ENCODE data around the gene CYFIP1. TPM values are rescaled to one million over a fixed set of nuclear protein-coding genes. Genes with fewer than 3 reads are reported as not detected.
A peak's percentile ranks its signal among the peaks of the same experiment; 100 is the strongest.
"Not testable (repeated sequence)": the region's sequence is repeated elsewhere in the genome, so short reads cannot be mapped to it uniquely, and the experiment has no call there.

The CYFIP1 gene
- 1 to 10 TPM; 3.4 to 5.6 (median 3.7) TPM for polyA plus RNA-seq

- peak in 1 of 3 donors; percentile 2 for DNase-seq
- Mint-ChIP-seq H3K27ac (peak within 1 kb of the TSS in 1 of 6 donors; percentile 1), H3K27me3 (ENCODE audit: low read depth in 3 of 3) (peaks cover 9 to 24% (median 10%) of the 10 kb centered on the region in 3 donors), H3K36me3 (no peaks in the 10 kb centered on the region), H3K4me3 (peak within 1 kb of the TSS; percentile 85 to 95 (median 85)), H3K4me1 (peaks cover 15 to 17% of the 10 kb centered on the region in 2 donors), H3K9me3 (peaks cover 0 to 3% (median 0%) of the 10 kb centered on the region in 6 donors)
These were observed at the start of gene CYFIP1 for GRCh38 chr15:22980189-22981050. TSS of gene CYFIP1 (minus strand) at chr15:22980368. CDS start at chr15:22947285, 33,083 bp downstream.

- Mint-ChIP-seq H3K4me1 (no peaks in the 10 kb centered on the region), H3K27ac (no peak overlapping the region), H3K36me3 (peaks cover 10 to 48% (median 19%) of the 10 kb centered on the region in 3 donors), H3K27me3 (ENCODE audit: low read depth in 3 of 3) (no peaks in the 10 kb centered on the region), H3K9me3 (no peaks in the 10 kb centered on the region), H3K4me3 (no peak overlapping the region)
- no peak for DNase-seq
These were observed 46.0 kb upstream of the CYFIP1 start for GRCh38 chr15:23026218-23026617.

DNA sequence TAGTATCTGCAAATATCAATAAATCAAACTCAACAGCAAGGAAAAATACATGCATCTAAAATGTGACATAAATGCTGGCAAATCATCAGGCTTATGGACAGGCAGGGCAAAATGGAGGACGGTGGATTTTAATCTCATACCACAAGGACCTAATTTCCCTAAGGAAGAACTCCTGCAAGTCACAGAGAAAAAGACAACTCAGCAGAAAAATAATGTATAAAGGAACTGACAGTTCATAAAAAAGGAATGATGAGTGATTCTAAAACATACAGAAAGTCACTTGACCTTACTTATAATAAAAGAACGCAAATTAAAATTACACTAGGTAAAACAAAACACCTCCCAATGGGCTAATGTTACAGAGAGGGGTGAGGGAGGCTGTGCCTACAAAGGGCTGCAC is 42.0 kb upstream of the CYFIP1 start:
- H3K27ac Mint-ChIP-seq = no peak overlapping the region
- no peaks in the 10 kb centered on the region for H3K4me1 Mint-ChIP-seq
- no peak overlapping the region for H3K4me3 Mint-ChIP-seq
- peaks cover 10 to 46% (median 17%) of the 10 kb centered on the region in 3 donors for H3K36me3 Mint-ChIP-seq
- no peaks in the 10 kb centered on the region for H3K27me3 Mint-ChIP-seq (ENCODE audit: low read depth in 3 of 3)
- H3K9me3 Mint-ChIP-seq = no peaks in the 10 kb centered on the region
- no peak for DNase-seq

GRCh38 chr15:23014394-23015000 is 34.3 kb upstream of the CYFIP1 start:
- Mint-ChIP-seq H3K9me3 (no peaks in the 10 kb centered on the region), H3K4me3 (no peak overlapping the region), H3K36me3 (peaks cover 17 to 36% (median 24%) of the 10 kb centered on the region in 3 donors), H3K27me3 (ENCODE audit: low read depth in 3 of 3) (peaks cover 0 to 3% (median 0%) of the 10 kb centered on the region in 3 donors), H3K4me1 (peaks cover 0 to 6% of the 10 kb centered on the region in 2 donors), H3K27ac (no peak overlapping the region)
- no peak for DNase-seq

DNA sequence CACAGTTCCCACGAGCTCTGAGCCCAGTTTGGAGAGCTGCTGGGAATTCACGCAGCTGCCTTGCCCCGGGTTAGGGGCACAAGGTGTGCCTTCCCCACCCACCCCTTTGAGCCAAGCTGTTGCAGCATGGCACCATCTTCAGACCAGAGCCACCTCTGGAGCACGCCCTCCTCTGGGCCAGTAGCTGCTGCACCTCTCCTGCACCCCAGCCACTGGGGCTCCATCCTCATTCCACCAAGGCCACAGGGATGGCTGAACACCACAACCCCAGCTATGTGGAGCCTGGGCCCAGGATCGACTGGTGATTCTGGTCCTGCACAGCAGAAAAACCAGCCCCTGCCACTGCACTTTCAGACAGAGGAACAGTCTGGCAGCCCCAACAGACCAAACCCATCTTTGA is 33.5 kb upstream of the CYFIP1 start:
- H3K27me3 Mint-ChIP-seq (ENCODE audit: low read depth in 3 of 3) = peaks cover 0 to 3% (median 0%) of the 10 kb centered on the region in 3 donors
- DNase-seq = no peak
- H3K4me1 Mint-ChIP-seq = peaks cover 0 to 6% of the 10 kb centered on the region in 2 donors
- H3K4me3 Mint-ChIP-seq = no peak overlapping the region
- H3K27ac Mint-ChIP-seq = no peak overlapping the region
- H3K9me3 Mint-ChIP-seq = no peaks in the 10 kb centered on the region
- H3K36me3 Mint-ChIP-seq = peaks cover 17 to 38% (median 24%) of the 10 kb centered on the region in 3 donors

DNA sequence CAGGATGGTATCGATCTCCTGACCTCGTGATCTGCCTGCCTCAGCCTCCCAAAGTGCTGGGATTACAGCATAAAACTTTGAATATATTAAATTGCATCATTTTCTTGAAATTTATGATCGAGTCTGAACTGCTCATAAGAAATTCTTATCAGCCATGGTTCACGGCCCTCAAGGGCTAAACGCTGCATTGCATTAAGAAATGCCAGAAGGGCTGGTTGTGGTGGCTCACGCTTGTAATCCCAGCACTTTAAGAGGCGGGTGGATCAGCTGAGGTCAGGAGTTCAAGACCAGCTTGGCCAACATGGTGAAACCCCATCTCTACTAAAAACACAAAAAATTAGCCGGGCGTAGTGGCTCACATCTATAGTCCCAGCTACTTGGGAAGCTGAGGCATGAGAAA is 32.4 kb upstream of the CYFIP1 start:
- not testable (repeated sequence) for H3K4me3 Mint-ChIP-seq; DNase-seq; H3K27ac Mint-ChIP-seq; H3K9me3 Mint-ChIP-seq; H3K27me3 Mint-ChIP-seq (ENCODE audit: low read depth in 3 of 3); H3K4me1 Mint-ChIP-seq
- H3K36me3 Mint-ChIP-seq = peaks cover 15 to 35% (median 24%) of the 10 kb centered on the region in 3 donors

DNA sequence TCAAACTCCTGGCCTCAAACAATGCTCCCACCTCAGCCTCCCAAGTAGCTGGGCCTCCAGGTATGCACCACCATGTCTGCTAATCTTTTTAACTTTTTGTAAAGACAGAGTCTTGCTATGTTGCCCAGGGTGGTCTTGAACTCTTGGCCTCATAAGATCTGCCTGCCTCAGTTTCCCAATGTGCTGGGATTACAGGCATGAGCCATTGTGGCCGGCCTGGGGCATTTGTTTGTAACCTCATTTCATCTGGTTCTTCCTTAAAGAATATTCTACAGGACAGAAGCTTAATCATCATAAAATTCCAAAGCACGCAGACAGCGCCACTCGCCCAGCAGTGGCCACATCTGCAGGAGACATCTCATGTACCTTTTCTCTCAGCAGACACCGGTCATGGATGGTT is 23.6 kb upstream of the CYFIP1 start:
- Mint-ChIP-seq H3K4me3 (no peak overlapping the region), H3K4me1 (no peaks in the 10 kb centered on the region), H3K27ac (no peak overlapping the region), H3K27me3 (ENCODE audit: low read depth in 3 of 3) (peaks cover 0 to 2% (median 0%) of the 10 kb centered on the region in 3 donors), H3K9me3 (no peaks in the 10 kb centered on the region), H3K36me3 (peaks cover 24 to 64% (median 35%) of the 10 kb centered on the region in 3 donors)
- no peak for DNase-seq

- H3K27me3 Mint-ChIP-seq (ENCODE audit: low read depth in 3 of 3) = peaks cover 0 to 2% (median 0%) of the 10 kb centered on the region in 3 donors
- DNase-seq = no peak
- no peak overlapping the region for H3K4me3 Mint-ChIP-seq
- H3K4me1 Mint-ChIP-seq = no peaks in the 10 kb centered on the region
- no peak overlapping the region for H3K27ac Mint-ChIP-seq
- H3K36me3 Mint-ChIP-seq = peaks cover 24 to 61% (median 35%) of the 10 kb centered on the region in 3 donors
- H3K9me3 Mint-ChIP-seq = no peaks in the 10 kb centered on the region
These were observed 22.8 kb upstream of the CYFIP1 start for GRCh38 chr15:23002920-23003319.

GRCh38 chr15:22995795-22996194 is 15.6 kb upstream of the CYFIP1 start:
- Mint-ChIP-seq H3K9me3 (no peaks in the 10 kb centered on the region), H3K4me3 (no peak overlapping the region), H3K27ac (peak overlapping the region in 1 of 6 donors; percentile 37), H3K4me1 (no peaks in the 10 kb centered on the region), H3K27me3 (ENCODE audit: low read depth in 3 of 3) (peaks cover 0 to 4% (median 0%) of the 10 kb centered on the region in 3 donors), H3K36me3 (peaks cover 16 to 31% (median 19%) of the 10 kb centered on the region in 3 donors)
- DNase-seq = no peak

GRCh38 chr15:22992024-22992326 is 11.8 kb upstream of the CYFIP1 start:
- peaks cover 12 to 18% (median 14%) of the 10 kb centered on the region in 3 donors for H3K36me3 Mint-ChIP-seq

DNA sequence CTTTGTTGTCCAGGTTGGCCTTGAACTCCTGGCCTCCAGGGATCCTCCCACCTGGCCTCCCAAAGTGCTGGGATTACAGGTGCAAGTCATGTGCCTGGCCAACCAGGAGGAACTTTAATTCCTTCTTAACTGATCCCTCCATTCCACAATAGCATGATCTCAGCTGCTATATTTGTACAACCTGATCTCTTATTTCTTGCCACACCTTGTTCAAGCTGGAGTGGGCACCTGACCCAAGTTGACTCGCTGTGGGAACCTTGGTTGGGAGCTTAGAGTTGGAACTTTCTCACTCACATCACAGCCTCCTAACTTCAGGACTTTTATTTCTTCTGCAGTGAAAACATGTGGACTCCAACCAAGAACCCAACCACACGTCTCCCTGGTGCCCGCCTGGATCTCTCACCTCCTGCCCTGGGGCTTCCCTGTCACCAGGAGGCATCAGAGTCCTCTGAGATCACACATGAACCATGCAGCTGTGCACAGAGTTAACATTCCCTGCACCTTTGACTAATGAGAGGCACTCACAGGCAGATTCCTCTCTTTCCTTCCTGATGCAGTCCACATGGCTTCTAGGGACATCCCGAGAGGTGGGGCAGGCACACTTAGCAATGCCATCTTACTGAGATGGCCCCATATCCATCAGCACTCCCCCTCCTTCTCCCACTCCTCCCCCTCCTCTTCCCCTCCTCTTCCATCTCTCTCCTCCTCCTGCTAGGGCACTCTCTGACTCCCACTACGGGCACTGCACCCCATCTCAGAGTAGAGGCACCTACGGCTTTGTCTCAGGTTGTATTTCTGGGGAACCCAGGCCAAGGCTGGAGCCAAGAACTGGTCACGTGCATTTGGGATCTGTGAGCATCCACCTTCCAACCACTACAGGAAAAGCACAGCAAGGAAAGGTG is 9.7 kb upstream of the CYFIP1 start:
- DNase-seq = no peak
- Mint-ChIP-seq H3K4me3 (no peak overlapping the region), H3K9me3 (no peaks in the 10 kb centered on the region), H3K4me1 (no peaks in the 10 kb centered on the region), H3K27me3 (ENCODE audit: low read depth in 3 of 3) (peaks cover 0 to 2% (median 0%) of the 10 kb centered on the region in 3 donors), H3K36me3 (peaks cover 4 to 10% (median 10%) of the 10 kb centered on the region in 3 donors), H3K27ac (no peak overlapping the region)

More at GRCh38 chr15:22992024-22992326, 11.8 kb upstream of the CYFIP1 start:
- Mint-ChIP-seq H3K4me3 (no peak overlapping the region), H3K4me1 (no peaks in the 10 kb centered on the region), H3K9me3 (no peaks in the 10 kb centered on the region), H3K27me3 (ENCODE audit: low read depth in 3 of 3) (peaks cover 0 to 2% (median 0%) of the 10 kb centered on the region in 3 donors), H3K27ac (no peak overlapping the region)
- DNase-seq = no peak

- no peak for DNase-seq
- H3K9me3 Mint-ChIP-seq = no peaks in the 10 kb centered on the region
- no peak overlapping the region for H3K27ac Mint-ChIP-seq
- peaks cover 0 to 6% (median 5%) of the 10 kb centered on the region in 3 donors for H3K36me3 Mint-ChIP-seq
- no peak overlapping the region for H3K4me3 Mint-ChIP-seq
- H3K4me1 Mint-ChIP-seq = no peaks in the 10 kb centered on the region
- H3K27me3 Mint-ChIP-seq (ENCODE audit: low read depth in 3 of 3) = no peaks in the 10 kb centered on the region
These were observed 8.6 kb upstream of the CYFIP1 start for GRCh38 chr15:22988811-22989210.

DNA sequence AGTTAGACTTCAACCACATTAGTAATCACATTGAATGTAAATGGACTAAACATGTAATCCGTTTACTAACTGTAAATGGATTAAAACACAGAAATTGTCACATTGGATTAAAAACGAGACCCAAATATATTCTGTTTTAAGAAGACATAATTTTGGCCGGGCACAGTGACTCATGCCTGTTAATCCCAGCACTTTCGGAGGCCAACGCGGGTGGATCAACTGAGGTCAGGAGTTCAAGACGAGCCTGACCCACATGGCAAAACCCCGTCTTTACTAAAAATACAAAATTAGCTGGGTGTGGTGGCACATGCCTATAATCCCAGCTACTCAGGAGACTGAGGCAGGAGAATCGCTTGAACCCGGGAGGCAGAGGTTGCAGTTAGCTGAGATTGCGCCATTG is 1.8 kb upstream of the CYFIP1 start:
- DNase-seq, H3K4me3 Mint-ChIP-seq, H3K9me3 Mint-ChIP-seq, H3K27ac Mint-ChIP-seq, H3K36me3 Mint-ChIP-seq: not testable (repeated sequence)
- Mint-ChIP-seq H3K27me3 (ENCODE audit: low read depth in 3 of 3) (peaks cover 9 to 24% (median 10%) of the 10 kb centered on the region in 3 donors), H3K4me1 (peaks cover 15 to 17% of the 10 kb centered on the region in 2 donors)

All from immature natural killer cell (primary cell).